ENCODE data around the gene CPB2.

The CPB2 gene, protein sequence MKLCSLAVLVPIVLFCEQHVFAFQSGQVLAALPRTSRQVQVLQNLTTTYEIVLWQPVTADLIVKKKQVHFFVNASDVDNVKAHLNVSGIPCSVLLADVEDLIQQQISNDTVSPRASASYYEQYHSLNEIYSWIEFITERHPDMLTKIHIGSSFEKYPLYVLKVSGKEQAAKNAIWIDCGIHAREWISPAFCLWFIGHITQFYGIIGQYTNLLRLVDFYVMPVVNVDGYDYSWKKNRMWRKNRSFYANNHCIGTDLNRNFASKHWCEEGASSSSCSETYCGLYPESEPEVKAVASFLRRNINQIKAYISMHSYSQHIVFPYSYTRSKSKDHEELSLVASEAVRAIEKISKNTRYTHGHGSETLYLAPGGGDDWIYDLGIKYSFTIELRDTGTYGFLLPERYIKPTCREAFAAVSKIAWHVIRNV

DNA sequence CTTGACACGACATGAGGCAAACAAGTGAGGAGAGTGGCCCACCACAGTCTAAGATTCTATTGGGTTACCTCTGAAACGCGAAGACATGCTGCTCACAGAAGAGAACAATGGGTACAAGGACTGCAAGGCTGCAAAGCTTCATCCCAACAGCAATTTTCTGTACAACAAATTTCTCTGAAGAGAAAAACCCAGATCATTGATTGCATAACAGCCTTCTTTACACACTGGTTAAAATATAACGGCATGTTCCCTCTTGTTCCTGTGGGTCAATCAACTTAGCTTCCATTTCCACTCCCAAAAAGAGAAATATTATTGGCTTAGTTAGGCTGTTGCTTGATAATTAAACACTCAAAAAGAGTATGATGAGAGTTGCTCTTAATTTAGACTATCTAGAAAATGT is at the start of gene CPB2:
Gene CPB2, minus strand, starts transcription at position 166 of the 400 bp plus-strand sequence. Its CDS starts 24 bp downstream, at position 142.
- TF ChIP-seq JUND (IDR thresholded peaks at IDR 0.05; ENCODE audit: low read depth): no peak
- no peak for DNase-seq (ENCODE audit: low read depth in 1 of 2, low spot score in 1 of 2)
- in situ Hi-C loops (cut with HindIII; ENCODE audit: low pct_unique_long_range_greater_than_20kb, low sequenced_read_pairs): no loop called here

DNA sequence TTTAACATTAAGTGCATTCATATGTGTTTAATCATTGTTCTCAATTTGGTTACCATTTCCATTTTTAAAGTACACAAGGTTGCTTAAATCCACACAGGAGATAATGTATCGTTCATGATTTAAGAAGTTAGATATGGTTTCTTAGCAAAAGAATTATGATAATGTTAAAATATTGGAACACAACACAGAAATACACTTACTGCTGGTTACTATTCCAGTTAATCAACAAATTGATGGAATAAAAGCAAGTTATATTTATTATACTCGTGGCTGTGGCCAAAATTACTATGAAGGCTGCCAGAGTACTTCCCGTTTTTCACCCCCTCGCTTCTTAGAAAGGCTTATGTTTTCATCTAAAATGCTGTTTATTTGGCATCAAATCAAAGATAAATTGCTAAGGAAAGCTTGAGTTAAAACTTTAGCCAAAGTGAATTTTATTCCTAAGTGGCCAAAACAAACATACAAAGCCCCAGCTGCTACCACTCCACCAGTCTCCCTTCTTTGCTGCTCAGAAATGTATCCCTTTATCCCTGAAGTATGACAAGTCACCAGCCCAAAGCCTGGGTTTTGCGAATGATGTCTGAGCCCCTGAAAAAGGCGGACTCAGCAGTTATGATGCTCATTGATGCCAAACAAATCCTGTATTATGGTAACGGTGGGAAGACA is 49.4 kb upstream of the CPB2 start:
- in situ Hi-C loops (cut with HindIII; ENCODE audit: low pct_unique_long_range_greater_than_20kb, low sequenced_read_pairs): no loop called here
- no peak for DNase-seq (ENCODE audit: low read depth in 1 of 2, low spot score in 1 of 2)
- no peak for TF ChIP-seq JUND (IDR thresholded peaks at IDR 0.05; ENCODE audit: low read depth)

DNA sequence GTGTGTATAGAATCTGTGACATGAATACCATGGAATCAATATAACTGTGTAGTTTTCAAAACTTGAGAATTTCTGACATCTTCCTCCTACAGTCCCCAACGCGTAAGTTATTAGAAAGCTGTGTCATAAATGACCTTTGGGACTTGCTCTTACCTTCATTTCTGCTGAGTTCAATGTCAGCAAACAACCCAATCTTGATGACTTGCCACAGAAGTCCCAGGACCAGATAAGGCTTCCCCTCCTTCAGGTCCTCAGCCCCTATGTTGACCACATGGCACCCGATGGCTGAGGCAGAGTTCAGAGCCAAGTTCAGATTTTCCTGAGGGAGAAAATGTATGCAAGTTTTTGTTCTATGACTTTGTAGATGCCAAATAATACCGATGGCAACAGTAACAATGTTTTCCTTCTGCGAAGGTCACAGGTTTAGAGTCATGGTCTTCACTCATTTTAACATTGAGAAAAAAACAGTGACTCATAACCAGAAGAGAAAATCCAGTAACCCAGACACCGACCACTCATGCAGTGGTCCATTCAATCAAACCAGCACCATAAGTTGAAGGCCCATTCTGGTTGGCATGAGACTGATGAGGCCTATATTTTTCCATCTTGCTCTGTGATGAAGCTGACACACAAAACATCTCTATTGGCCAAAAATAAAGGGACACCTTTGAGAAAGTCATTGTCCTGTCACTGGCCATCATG is 47.9 kb upstream of the CPB2 start:
- no peak for TF ChIP-seq JUND (IDR thresholded peaks at IDR 0.05; ENCODE audit: low read depth)
- in situ Hi-C loops (cut with HindIII; ENCODE audit: low pct_unique_long_range_greater_than_20kb, low sequenced_read_pairs): no loop called here

DNA sequence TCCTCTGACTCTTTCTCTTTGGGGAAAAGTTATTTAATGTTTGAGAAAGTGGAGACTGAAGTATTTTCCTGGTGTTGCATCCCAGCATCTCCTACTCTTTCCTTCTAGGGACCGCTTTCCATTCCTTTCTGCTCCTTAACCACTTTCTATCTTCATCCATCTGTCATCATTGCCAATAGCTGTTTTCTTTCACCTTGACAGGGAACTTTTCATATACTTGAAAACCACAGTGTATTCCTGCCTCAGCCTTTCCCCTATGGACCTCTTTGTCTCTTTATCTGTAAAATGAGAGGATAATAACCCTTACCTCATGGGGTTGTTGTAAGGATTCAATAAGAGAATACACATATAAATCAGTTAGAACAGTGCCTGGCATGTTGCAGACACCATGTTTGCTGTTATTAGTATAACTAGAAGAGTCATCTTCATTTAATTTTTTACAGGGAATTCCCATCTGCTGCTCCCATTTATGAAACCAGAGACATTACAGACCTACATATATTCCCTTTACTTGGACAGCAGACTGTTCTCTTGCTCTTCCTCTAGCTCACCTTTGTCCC is 45.4 kb upstream of the CPB2 start:
- TF ChIP-seq JUND (IDR thresholded peaks at IDR 0.05; ENCODE audit: low read depth): no peak
- in situ Hi-C loops (cut with HindIII; ENCODE audit: low pct_unique_long_range_greater_than_20kb, low sequenced_read_pairs): no loop called here
- DNase-seq (ENCODE audit: low read depth in 1 of 2, low spot score in 1 of 2): no peak

More for the DNA sequence above, 47.9 kb upstream of the CPB2 start:
- no peak for DNase-seq (ENCODE audit: low read depth in 1 of 2, low spot score in 1 of 2)

DNA sequence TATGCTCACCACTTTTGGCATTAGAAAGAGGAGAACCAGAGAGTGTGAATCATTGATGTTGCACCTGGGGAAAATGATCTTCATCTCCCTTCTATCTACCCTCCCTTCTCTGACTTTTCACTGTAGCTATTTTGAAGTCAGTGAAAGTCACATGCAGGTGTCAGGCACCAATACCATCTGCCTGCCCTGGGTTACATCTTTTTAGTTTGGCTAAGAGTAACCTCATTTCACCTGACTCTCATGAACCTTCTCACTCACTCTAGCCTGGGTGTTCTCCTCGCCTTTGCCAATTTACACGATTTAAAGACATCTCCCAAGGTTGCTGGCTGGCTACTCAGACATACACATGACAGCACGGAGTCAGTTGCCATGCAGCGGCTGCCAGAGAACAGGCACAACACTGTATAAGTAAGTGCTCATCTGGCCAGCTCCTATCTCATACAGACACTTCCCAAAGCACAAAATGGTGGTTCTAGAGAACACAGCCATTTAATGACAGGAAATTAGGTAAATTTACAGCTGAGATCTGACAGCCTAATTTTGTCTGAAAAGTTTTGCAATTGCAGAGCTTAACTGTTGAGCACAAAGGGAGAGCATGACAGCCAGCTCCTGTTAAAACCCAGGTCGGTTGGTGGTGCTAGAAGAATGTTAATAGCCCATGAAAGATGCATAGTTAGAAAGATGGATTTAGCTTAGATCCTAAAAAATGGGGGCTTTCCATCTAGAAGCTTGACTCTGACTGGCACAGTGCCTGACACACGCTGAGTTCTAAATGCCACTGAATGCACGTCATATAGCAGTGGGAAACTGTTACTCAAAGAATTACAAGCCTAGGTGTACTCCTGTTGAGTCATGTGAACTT is 44.7 kb upstream of the CPB2 start:
- in situ Hi-C loops (cut with HindIII; ENCODE audit: low pct_unique_long_range_greater_than_20kb, low sequenced_read_pairs): no loop called here
- TF ChIP-seq JUND (IDR thresholded peaks at IDR 0.05; ENCODE audit: low read depth): no peak
- no peak for DNase-seq (ENCODE audit: low read depth in 1 of 2, low spot score in 1 of 2)

DNA sequence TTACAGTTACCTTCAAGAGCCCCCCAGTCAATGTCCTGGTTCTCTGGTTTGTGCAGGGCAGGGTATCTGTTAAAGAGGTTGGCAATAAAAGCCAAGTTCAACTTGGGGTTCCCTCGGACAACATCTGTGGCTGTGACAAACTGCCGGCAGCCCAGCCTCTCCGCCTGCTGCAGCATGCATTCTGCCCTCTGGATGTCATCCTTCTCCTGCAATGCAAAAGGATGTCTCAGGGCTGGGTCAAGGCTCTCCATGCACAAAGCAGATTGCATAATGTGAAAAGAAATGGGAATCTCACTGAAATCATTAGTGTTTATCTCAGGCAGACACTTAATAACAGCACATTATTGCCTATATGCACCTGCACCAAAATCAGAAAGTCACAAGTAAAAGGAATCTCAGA is 42.1 kb upstream of the CPB2 start:
- no peak for TF ChIP-seq JUND (IDR thresholded peaks at IDR 0.05; ENCODE audit: low read depth)
- peak; percentile 9 to 61 for DNase-seq (ENCODE audit: low read depth in 1 of 2, low spot score in 1 of 2)
- in situ Hi-C loops (cut with HindIII; ENCODE audit: low pct_unique_long_range_greater_than_20kb, low sequenced_read_pairs): no loop called here

DNA sequence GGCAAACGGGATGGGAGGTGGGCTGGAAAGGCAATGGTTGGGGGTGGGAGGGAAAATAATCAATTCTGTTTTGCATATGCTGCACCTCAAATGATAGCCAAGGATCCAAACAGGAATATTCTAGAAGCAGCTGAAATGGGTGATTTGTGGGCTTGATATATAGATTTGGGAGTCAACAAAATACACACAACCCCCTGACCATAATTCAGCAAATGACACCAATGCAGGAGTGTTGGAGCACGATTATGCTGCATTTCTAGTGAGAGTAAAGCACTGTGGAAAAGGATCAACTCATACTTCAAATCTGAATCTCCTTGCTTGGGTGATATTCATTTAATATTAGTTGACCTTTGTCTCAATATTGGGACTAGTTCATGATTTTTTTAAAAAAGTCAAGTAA is 41.1 kb upstream of the CPB2 start:
- no peak for DNase-seq (ENCODE audit: low read depth in 1 of 2, low spot score in 1 of 2)
- no peak for TF ChIP-seq JUND (IDR thresholded peaks at IDR 0.05; ENCODE audit: low read depth)
- in situ Hi-C loops (cut with HindIII; ENCODE audit: low pct_unique_long_range_greater_than_20kb, low sequenced_read_pairs): no loop called here

DNA sequence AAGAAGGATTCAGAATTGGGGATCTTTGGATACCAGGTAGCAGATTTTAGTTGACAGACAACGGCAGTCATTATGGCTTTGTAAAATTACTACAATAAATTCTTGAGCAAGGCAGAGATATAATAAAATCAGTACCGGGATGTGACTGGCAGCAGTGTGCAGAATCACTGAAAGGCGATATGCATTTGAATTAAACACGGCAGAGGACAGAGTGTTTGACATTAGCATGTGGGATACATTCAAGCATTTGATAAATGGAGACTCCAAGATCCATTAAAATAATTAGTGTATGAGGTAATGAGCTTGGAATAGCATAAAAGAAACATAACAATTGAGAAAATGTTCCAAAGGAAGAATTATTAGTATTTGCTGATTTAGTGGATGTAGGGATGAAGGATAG is 40.3 kb upstream of the CPB2 start:
- DNase-seq (ENCODE audit: low read depth in 1 of 2, low spot score in 1 of 2): no peak
- in situ Hi-C loops (cut with HindIII; ENCODE audit: low pct_unique_long_range_greater_than_20kb, low sequenced_read_pairs): no loop called here
- TF ChIP-seq JUND (IDR thresholded peaks at IDR 0.05; ENCODE audit: low read depth): no peak

DNA sequence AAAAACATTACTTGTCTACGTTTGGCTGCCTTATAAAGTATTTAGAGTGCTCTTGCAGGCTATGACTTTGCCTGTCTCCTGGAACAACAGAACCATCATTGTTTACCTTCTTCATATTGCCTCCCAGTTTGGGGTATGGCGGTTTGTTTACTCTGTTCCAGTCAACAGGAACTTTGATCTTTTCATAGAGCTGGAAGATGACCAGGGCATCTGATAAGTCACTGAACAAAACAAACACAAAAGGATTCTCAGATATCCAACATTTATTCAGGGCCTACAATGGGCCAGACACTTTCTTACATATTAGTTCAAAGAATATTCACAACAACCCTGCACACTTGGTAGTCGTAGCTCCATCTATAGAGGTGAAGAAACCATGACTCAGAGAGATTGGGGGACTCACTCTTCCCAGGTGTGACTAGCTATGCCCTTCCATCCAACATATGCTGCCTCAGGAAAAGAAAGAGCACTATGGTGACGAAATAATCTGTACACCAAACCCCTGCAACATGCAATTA is 38.4 kb upstream of the CPB2 start:
- no peak for TF ChIP-seq JUND (IDR thresholded peaks at IDR 0.05; ENCODE audit: low read depth)
- DNase-seq (ENCODE audit: low read depth in 1 of 2, low spot score in 1 of 2): no peak
- in situ Hi-C loops (cut with HindIII; ENCODE audit: low pct_unique_long_range_greater_than_20kb, low sequenced_read_pairs): no loop called here

DNA sequence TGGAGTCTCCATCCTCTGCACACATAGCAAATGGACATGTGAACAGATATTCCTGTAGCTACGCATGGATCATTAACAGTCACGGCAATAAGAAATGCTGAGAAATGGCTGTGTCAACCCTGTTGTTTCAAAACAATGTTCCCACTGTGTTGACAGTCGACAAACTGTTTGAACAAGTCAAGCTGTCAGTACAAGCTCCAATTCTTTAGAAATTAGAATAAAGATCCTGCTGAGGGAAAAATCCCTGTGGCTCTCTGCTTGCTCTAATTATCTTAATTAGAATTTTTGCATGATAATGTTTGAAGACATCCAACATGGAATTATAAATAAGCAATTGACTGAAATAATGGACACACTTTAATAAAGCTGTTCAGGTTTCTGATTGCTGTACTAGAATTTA is 37.9 kb upstream of the CPB2 start:
- no peak for TF ChIP-seq JUND (IDR thresholded peaks at IDR 0.05; ENCODE audit: low read depth)
- DNase-seq (ENCODE audit: low read depth in 1 of 2, low spot score in 1 of 2): no peak
- in situ Hi-C loops (cut with HindIII; ENCODE audit: low pct_unique_long_range_greater_than_20kb, low sequenced_read_pairs): no loop called here

DNA sequence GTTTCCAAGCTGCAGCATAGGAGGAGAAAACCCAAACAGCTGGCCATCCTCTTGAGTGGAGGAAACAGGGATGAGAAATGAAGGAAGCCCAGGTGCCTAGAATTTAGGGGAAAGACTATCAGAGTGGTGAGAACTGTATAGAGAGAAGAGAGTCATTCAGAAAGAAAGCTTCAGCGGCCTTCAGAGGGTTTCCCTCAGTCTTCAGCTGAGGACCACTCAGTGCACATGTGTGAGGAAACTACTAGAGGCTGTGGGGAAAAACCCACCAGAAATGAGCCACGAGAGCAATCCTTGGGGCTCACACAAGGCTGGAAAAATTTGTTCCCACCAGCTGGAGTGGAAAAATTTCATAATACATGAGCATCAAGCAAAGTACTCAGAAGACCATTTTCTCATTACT is 35.2 kb upstream of the CPB2 start:
- DNase-seq (ENCODE audit: low read depth in 1 of 2, low spot score in 1 of 2): no peak
- in situ Hi-C loops (cut with HindIII; ENCODE audit: low pct_unique_long_range_greater_than_20kb, low sequenced_read_pairs): no loop called here
- TF ChIP-seq JUND (IDR thresholded peaks at IDR 0.05; ENCODE audit: low read depth): no peak
